ENCODE data around the gene TEX13D.

TEX13D gene

DNA sequence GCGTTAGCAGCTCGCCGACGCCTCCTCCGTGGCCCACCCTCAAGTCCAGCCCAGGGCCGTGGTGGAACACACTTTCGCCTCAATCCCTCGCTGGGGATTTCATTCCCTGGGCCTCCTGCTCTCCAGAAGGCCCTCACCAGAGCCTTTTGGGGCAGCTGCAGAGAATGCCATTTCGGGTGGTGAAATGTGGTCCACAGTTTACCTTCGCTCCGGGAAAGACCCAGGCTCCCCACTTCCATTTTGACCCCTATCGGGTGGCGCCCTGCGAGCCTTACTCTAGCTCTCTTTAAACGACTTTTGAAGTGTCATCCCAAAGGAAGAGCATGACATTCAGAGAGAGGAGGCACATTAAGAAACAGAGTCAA lies 14.4 kb downstream of the TEX13D start:
- intact Hi-C loops (cut with DNase I), result no loop called here
- DNase-seq, result no peak

DNA sequence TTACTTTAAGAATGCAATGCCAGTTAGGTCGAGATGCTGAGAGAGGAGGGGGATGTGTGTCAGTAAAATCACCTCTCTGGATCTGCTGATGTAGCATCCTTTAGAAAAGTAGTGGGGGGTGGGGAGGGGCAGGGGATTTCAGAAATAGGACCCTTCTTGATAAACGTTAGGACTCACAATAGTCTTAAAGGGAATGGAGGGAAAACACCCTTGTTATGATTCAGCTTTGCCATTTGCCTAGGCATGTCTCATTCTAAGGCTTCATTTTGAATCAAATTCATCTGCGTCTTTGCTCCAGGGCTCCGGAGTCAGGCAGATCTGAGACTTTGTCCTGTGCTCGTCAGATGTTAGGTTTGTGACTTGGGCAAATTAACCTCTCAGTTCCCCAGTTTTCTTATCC lies 14.8 kb downstream of the TEX13D start:
- DNase-seq, result no peak
- intact Hi-C loops (cut with DNase I), result no loop called here

DNA sequence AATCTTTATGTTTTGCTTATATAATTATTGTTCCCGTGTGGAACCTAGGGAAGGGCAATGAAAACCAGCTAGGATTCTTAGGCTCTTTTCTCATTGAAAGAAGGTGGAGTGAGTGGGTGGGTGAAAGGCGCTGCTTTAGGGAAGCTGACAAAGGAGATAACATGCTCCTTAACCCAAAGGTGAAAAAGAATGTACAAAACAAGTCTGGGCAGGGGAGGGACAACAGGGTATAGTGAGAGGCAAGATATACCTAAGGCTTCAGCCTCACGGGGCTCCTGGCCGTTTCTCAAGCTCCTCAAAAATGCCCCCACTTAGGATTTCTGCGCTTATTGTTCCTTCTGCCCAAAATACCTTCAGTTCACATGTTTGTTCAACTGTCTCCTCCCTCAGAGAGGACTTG lies 15.7 kb downstream of the TEX13D start:
- intact Hi-C loops (cut with DNase I), result no loop called here
- peak in 1 of 42 donors; percentile 2 for DNase-seq

DNA sequence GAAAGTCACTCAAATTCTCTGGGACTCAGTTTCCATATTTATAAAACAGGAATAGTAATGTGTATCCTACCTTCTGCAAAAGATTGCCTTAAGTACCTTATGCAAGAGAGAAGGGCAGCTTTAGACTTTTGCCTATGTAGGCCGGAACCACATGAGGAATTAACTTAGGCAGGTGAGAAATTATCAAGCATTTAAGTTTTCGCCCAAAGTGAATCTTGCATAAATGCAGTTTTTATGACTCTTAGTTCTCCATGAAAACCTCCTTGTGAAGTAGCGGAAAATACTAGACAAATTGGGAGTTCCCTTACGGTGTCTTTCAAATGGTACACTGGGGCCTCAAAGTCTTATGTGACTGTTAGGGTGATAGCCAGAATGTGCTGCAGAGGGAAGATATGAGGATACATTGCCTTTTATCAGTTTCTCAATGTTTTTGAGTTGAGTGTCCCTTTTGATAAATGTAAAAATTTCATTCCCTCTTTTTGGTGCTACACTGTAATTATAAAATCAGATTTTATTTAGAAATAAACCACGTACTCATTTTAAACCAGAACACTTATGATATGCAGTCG lies 16.5 kb downstream of the TEX13D start:
- intact Hi-C loops (cut with DNase I), result no loop called here
- DNase-seq, result no peak

DNA sequence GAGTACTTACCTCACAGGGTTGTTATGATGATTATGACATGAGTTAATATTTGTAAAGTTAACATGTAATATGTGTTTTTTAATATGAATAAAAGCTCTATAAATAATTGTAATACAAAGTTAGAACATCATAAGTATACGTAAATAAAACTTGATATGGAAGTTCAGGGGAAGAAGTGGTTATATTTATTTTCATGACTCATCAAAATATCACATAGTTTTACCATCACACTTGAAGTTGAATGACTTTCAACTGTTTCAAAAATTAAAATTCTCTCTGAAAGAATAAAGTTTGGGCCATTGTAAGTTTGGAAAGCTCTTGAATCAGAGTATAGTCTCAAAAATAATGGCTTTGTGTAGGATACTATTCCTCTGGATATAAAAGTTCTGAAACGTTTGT lies 22.2 kb downstream of the TEX13D start:
- intact Hi-C loops (cut with DNase I), result no loop called here
- no peak for DNase-seq

DNA sequence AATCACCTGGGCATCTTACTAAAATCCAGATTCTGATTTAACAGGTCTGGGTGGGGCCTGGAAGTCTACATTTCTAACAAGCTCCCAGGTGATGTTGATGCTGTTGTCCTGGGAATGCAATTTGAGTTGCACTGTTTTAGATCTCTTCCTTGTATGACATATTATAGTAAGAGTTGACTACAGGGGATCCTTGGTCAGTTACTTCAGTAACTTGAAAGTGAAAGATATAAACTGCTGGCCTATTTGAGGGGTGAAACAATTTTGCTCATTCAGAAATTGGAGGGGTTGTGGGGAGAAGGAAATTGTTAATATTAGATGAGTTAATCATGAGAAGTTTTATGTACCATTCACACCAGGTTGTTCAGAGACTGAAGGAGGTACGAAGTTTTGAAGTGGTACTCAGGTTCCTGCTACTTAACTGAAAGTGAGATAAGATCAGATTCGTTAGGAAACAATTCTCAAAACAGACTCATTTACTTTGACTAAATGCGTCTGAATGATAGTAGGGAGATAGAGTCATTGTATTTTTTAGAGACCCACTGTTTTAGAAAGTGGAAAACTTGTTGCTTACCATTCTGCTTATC lies 26.4 kb downstream of the TEX13D start:
- no peak for DNase-seq
- intact Hi-C loops (cut with DNase I), result no loop called here

DNA sequence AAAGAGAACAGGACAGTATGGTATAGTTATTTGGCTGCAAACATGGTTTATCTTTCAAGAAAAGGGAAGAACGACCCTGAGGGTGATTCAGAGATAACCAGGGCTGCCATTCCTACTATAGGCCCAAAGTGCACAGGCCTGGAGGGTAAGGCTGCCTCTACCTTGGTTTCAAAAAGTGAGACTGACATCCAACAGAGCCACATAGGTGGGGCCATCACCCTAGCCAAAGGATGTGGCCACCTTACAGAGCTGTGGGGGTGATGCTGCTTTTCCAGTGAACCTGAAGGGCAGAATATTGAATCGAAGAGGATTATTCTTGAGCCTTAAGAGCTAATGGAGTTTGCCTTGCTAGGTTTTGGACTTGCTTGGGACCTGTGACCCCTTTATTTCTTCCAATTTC lies 29.6 kb downstream of the TEX13D start:
- intact Hi-C loops (cut with DNase I), result no loop called here
- DNase-seq, result no peak

DNA sequence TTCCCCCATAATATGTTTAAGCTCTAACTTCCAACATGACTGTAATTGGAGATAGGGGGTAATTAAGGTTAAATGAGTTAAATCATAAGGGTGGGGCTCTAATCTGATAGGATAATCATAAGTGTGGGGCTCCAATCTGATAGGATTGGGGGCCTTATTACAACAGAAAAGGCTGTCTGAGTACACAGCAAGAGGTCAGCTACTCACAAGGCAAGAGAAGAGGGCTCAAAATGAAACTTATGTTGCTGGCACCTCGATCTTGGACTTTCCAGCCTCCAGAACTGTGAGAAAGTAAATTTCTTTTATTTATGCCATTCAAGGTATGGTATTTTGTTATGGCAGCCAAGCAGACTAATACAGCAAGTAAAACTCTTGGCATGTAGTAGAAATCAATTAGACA lies 30.3 kb downstream of the TEX13D start:
- intact Hi-C loops (cut with DNase I), result no loop called here

DNA sequence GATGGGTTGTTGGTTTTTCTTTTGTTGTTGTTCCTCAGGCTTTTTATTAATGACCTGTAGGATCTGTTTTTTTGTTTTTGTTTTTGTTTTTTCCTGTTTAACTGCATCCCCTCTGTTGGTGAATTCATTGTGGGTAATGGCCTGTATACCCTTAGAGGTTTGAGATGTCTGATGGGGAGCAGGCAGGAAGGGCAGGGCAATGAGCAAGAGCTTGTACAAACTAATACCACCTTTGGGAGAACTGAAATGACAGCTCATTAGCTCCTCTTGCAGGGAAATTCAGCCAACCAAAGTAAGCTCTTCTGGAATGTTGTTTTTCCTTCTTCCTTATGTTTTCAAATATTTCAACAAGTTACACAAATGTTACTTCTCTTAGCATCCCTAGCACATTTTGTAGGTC lies 37.3 kb downstream of the TEX13D start:
- DNase-seq, result no peak
- intact Hi-C loops (cut with DNase I), result no loop called here

More for the DNA sequence above, 30.3 kb downstream of the TEX13D start:
- DNase-seq, result no peak

DNA sequence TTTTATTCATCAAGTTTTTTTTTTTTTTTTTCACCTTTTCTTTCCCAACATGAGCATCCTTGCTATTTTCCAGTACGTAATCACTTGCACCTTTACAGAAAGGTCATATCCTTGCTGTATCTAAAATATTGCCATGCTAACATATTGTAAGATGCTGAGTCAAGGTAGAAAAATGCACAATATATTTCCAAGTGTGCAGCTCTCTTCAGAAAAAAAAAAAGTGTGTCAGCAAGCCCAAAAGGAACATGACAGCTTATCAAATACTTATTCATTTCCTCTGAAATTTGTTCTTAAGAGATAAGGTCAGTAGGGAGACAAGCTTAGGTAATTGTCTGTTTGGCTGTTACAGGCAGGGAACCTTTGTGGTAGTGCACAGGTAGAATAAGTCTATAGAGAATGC lies 40.9 kb downstream of the TEX13D start:
- intact Hi-C loops (cut with DNase I), result no loop called here
- no peak for DNase-seq

DNA sequence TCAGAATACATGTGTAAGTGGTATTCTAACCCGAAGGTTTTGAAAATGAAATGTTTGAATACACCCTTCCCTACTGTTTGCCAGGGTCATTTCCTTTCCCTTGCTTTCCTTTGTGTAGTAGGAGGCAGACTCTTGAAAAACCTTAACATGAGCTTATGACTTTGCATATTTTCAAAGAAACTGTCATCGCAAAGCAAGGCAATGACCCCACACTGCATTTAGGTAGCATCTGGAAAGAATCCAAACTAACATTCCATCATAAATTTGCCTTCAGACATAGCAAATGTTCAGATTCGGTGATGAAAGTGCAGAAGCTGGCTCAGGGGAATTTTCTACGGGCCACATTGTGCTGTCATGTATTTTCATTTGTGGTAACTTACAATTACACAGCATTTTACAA lies 46.2 kb downstream of the TEX13D start:
- DNase-seq, result no peak
- intact Hi-C loops (cut with DNase I), result no loop called here

DNA sequence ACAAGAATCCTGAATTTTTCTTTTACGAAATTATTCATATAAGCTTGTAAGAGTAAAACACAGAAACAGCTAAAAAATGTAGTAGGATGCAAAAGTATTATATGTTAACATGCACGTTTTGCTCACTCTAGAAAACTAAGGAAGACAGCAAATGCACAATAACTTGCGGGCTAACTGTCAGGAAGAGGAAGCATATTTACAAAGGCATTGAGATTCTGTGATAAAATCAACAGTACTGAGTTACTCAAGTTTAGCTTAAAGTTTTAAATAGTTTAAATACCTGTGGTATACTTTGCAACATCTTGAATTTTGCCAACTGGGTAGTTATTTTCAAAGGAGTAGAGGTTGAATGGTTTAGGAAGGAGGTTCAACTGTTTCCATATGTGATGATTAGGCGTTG lies 50.9 kb downstream of the TEX13D start:
- intact Hi-C loops (cut with DNase I), result no loop called here

DNA sequence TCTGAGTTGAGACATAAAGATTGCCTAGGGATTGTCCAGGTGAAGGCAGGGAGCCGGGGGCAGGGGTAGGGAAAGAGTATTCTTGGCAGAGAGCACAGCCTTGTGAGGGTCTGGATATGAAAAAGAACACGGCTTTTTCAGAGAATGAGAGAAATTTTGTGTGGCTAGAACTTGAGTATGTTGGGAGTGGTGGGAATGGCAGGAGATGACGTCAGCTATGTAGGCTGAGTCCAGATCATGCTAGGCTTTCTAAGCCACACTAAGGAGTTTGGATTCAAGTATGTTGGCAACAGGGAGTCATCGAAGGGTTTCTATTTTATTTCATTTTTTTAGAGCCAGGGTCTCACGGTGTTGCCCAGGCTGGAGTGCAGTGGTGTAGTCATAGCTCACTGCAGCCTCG lies 53.9 kb downstream of the TEX13D start:
- DNase-seq, result no peak
- intact Hi-C loops (cut with DNase I), result no loop called here

More for the DNA sequence above, 50.9 kb downstream of the TEX13D start:
- DNase-seq, result no peak

Data from head of caudate nucleus (tissue), 42 donors.